Gastrocnemius medialis (tissue), 4 donors: ENCODE measurements around the gene PIK3C2B.

ENCODE experiments used
- CTCF ChIP-seq, 5 experiments: fragments of 450-650 bp in 3 of 5; fragments of 200-600 bp in 2 of 5; sonication (generic) in 2 of 5; IDR thresholded peaks in 4 of 5; conservative IDR thresholded peaks in 1 of 5; 1 replicate in 4 of 5; 2 replicates in 1 of 5; pipeline ENCODE4 v1.5.1; 2016 to 2019; ENCODE audit warnings: antibody characterized with exemption in 5 of 5, mild to moderate bottlenecking in 3 of 5, moderate library complexity in 3 of 5
- POLR2A ChIP-seq, 2 donors: fragments of 450-650 bp; IDR thresholded peaks; one replicate each; pipeline ENCODE4 v1.6.1; 2017; ENCODE audit warnings: antibody characterized with exemption in 2 of 2, mild to moderate bottlenecking in 2 of 2, moderate library complexity in 2 of 2

- TF ChIP-seq CTCF (IDR thresholded peaks at IDR 0.05 in 4 of 5, conservative IDR thresholded peaks at IDR 0.05 in 1 of 5) (no peak), POLR2A (IDR thresholded peaks at IDR 0.05) (no peak)
Measured at GRCh38 chr1:204455063-204455830, 39.4 kb downstream of the PIK3C2B start.
